ENCODE measurements around the gene LHFPL2.
A peak's percentile ranks its signal among the peaks of the same experiment; 100 is the strongest.

The LHFPL2 gene

GRCh38 chr5:78541086-78541654 is 107.4 kb downstream of the LHFPL2 start:
- FAIRE-seq, result no peak

- FAIRE-seq, result no peak
Measured at GRCh38 chr5:78540335-78541085, 108.1 kb downstream of the LHFPL2 start.

- FAIRE-seq, result no peak
Measured at GRCh38 chr5:78538240-78538850, 110.2 kb downstream of the LHFPL2 start.

GRCh38 chr5:78537821-78538220 is 110.8 kb downstream of the LHFPL2 start:
- FAIRE-seq, result no peak

- no peak for FAIRE-seq
Measured at GRCh38 chr5:78537411-78537810, 111.2 kb downstream of the LHFPL2 start.

GRCh38 chr5:78536661-78537196 is 111.8 kb downstream of the LHFPL2 start:
- FAIRE-seq, result no peak

GRCh38 chr5:78534905-78535200 is 113.7 kb downstream of the LHFPL2 start:
- FAIRE-seq, result no peak

GRCh38 chr5:78534148-78534904 is 114.2 kb downstream of the LHFPL2 start:
- no peak for FAIRE-seq

- no peak for FAIRE-seq
Measured at GRCh38 chr5:78533356-78533755, 115.2 kb downstream of the LHFPL2 start.

GRCh38 chr5:78530342-78531096 is 118.1 kb downstream of the LHFPL2 start:
- peak; percentile 45 for FAIRE-seq

GRCh38 chr5:78527925-78528324 is 120.6 kb downstream of the LHFPL2 start:
- no peak for FAIRE-seq

GRCh38 chr5:78527054-78527859 is 121.3 kb downstream of the LHFPL2 start:
- no peak for FAIRE-seq

GRCh38 chr5:78526049-78526525 is 122.5 kb downstream of the LHFPL2 start:
- no peak for FAIRE-seq

- no peak for FAIRE-seq
Measured at GRCh38 chr5:78523314-78524193, 125.0 kb downstream of the LHFPL2 start.

- no peak for FAIRE-seq
Measured at GRCh38 chr5:78522476-78523260, 125.9 kb downstream of the LHFPL2 start.

- FAIRE-seq, result no peak
Measured at GRCh38 chr5:78521455-78521854, 127.1 kb downstream of the LHFPL2 start.

- FAIRE-seq, result no peak
Measured at GRCh38 chr5:78519198-78519941, 129.2 kb downstream of the LHFPL2 start.

- FAIRE-seq, result no peak
Measured at GRCh38 chr5:78518365-78519197, 130.0 kb downstream of the LHFPL2 start.

Data from islet of Langerhans (tissue), 1 donor.